C1 segment of cervical spinal cord (tissue), 14 donors: ENCODE measurements around the gene MT3.
"Not testable (repeated sequence)": the region's sequence is repeated elsewhere in the genome, so short reads cannot be mapped to it uniquely, and the experiment has no call there.

Source experiments
- DNase-seq, 14 donors: peaks; one replicate each; lab custom pipeline; 2025; lab: John Stamatoyannopoulos, UW

Gene MT3

DNA sequence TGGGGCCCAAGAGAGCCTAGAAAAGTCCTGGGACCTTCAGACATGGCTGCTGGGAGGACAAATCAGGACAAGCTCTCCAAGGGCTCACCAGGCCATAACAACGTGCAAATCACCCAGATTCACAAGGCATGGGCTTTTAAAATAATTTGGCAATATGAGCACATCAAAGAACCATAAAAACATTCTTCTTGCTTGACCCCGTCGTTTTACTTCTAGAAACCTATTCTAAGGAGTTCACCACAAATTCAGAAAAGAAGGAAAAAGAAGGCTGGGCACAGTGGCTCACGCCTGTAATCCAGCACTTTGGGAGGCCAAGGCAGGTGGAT, 12.1 kb upstream of the MT3 start:
- DNase-seq, result no peak

GRCh38 chr16:56580391-56581048, 8.8 kb upstream of the MT3 start:
- DNase-seq, result no peak

GRCh38 chr16:56582911-56583310, 6.4 kb upstream of the MT3 start:
- not testable (repeated sequence) for DNase-seq

- DNase-seq, result no peak
Measured at GRCh38 chr16:56583351-56584168, 5.8 kb upstream of the MT3 start.

DNA sequence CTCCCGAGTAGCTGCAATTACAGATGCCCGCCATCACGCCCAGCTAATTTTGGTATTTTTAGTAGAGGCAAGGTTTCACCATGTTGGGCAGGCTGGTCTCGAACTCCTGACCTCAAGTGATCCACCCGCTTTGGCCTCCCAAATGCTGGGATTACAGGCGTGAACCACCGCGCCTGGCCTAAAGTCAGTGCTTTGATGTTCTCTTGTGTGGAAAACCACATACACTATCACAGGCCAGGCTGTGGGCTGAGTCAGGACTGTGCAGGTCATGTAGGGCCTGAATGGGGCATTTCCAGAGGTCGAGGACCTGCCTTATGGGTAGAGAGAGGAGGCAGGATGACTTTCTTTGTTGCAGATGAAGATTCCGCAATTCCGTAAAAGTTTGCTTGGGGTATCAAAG, 5.1 kb upstream of the MT3 start:
- no peak for DNase-seq

DNA sequence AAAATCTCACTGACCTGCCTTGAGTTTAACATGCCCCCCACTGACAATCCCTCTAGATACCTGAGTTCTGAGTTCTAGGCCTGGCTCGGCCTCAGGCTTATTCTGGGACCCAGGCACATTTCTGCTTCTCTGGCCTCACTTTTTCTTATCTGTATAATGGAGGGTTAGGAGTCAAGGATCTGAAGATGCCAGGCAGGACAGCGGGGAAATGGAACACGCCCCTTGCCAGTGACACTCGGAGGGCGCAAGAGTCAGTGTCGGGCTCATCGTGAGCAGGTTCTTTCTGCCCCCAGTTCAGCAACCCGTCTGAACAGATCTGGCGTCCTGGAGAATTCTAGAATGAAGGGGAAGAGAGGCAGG, 567 bp upstream of the MT3 start:
- DNase-seq, result no peak

GRCh38 chr16:56591377-56592060, 2.2 kb downstream of the MT3 start:
- peak in 1 of 14 donors; percentile 15 for DNase-seq

DNA sequence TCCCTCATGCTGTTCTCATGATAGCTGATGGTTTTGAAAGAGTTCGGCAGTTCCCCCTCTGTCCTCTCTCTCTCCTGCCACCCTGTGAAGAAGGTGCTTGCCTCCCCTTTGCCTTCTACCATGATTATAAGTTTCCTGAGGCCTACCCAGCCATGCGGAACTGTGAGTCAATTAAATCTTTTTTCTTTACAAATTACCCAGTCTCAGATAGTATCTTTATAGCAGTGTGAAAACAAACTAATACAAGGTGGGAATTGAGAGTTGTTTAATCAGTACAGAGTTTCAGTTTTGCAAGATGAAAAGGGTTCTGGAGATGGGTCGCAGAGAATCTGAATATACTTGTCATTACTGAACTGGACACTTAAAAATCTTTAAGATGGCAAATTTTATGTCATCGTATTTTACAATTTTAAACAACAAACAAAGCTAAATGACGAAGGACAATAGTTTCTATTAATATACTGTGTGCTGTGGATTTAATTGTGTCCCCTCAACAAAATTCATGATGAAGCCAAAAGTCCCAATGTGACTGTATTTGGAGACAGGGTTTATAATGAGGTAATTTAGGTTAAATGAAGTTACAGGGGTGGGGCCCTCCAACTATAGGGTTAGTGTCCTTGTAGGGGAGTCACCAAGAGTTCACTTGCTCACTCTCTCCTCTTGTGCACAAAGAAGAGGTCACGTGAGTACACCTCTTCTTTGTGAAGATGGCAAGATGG, 4.4 kb downstream of the MT3 start:
- DNase-seq, result no peak

DNA sequence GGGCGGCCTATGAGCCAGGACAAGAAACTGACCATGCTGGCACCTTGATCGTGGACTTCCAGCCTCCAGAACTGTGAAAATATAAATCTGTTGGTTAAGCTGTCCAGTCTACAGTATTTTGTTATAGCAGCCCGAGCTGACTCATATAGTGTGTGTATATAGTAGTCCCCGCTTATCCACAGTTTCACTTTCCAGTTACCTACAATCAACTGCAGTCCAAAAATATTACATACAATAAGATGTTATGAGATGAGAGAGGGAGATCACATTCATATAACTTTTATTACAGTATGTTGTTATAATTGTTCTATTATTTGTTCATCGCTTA, 4.9 kb downstream of the MT3 start:
- no peak for DNase-seq

GRCh38 chr16:56600398-56600999, 11.2 kb downstream of the MT3 start:
- peak in 8 of 14 donors; percentile 21 to 67 (median 36) for DNase-seq

DNA sequence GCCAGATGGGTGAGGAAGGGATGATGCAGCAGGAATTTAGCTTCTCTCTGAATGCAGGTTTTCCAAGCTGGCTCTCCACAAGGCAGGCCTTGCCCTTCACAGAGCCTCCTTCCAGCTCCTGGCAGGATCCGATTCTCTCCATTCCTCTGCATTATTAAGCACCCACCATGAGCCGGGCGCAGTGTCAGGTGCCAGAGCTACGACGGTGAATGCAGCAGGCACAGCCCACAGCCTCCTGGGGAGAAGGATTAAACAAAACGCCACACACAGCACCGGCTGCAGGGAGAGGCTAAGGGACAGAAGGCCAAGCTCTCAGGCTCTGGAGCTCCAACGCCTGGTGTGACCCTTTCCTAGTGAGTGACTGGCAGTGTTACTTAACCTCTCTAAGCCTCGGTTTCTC, 12.0 kb downstream of the MT3 start:
- peak in 2 of 14 donors; percentile 6 to 60 for DNase-seq

GRCh38 chr16:56603589-56603988, 14.3 kb downstream of the MT3 start:
- peak in 6 of 14 donors; percentile 9 to 55 (median 28) for DNase-seq

- DNase-seq, result no peak
Measured at GRCh38 chr16:56604966-56605365, 15.6 kb downstream of the MT3 start.

DNA sequence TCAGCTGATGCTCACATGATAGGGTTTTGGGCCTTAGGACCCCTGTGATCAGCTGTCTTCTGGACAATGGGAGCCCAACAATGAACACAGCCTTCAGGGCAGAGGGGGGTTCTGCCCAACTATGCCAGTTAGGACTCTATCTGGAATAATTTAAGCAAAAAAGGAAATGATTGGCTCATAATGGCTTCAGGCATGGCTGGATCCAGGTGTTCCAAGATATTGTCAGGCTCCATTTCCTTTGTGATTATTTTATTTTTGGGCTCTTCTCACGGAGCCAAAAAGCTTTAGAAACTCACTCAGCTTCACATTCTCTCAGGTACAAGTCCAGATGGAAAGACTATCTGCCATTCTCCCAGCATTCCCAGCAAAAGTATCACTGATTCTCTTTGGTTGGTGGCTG, 16.1 kb downstream of the MT3 start:
- no peak for DNase-seq

DNA sequence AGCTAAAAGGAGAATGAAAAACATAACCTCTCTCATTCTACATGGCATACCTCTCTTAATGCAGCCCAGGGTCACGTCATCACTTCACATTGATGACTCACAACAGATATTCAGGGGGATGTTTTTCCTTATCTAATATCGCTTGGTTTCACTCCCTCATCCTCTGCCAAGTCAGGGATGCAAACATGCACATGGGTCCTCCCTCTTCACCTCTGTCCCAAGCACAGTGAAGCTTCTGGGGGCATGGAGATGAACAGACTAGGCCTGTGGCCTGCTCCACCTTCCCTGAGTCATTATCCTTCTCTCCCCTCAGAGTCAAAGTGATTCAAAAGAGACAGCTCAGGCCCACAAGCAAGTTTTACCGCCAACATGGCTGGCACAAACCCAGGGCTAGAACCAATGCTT, 16.7 kb downstream of the MT3 start:
- peak in 4 of 14 donors; percentile 16 to 56 (median 26) for DNase-seq

DNA sequence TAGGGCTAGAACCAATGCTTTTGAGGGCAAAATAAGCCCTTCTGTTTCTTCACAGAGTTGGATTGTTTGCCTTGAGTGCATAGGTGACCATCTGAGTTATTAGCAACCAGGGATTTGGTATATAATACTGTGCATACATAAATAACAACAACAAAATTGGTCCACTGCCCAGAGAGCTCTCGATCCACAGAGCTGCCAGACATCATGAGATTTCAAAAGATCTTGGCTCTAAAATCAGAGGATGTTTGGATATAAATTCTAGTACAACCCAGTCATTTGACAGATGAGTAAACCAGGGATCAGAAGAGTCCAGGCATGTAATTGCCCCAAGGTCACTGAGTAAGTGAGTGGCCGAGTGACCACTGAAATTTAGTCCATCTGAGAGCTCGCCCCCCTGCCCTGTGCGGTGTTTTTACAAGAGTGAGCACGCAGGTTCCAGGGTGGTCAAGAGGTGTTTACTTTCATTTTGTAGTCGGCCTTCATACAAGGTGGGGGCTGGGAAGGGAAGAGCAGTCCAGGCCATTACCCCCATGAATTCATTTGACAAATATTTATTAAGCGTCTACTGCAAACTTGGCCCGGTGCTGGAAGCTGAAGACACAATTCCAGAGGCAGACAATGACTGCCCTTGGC, 17.3 kb downstream of the MT3 start:
- peak in 4 of 14 donors; percentile 17 to 61 (median 32) for DNase-seq

GRCh38 chr16:56607109-56607618, 17.8 kb downstream of the MT3 start:
- DNase-seq, result peak in 7 of 14 donors; percentile 34 to 81 (median 49)

DNA sequence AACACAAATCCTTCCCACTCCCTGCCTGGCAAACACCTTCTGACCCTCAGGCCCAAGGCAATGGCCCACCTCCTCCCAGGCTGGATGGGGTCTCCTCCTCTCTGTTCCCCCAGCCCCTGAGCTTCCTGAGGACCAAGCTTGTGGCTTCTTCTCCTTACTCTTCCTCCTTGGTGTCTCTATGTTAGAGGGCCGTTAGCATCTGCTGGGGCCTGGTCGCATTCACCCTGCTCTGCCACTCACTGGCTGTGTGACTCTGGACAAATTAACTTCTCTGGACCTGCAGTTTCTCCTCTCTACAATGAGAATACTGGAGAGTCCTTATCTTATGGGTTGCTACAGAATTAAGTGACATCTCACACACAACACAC, 18.3 kb downstream of the MT3 start:
- DNase-seq, result peak in 2 of 14 donors; percentile 34 to 44

GRCh38 chr16:56608043-56608875, 18.9 kb downstream of the MT3 start, which contains the start of gene MT2A:
TSS of gene MT2A (plus strand) at chr16:56608584. CDS start at chr16:56608656, 72 bp downstream.
- DNase-seq, result peak in 13 of 14 donors; percentile 50 to 93 (median 78)
